Endothelial cell of umbilical vein (primary cell): ENCODE measurements around the gene DAGLB. TPM values are rescaled to one million over a fixed set of nuclear protein-coding genes. Genes with fewer than 3 reads are reported as not detected.

ENCODE experiments used
- BruUV-seq: library from RNA; stranded (reverse); fragments of 400-500 nt; replicated peaks from 2 replicates; lab custom pipeline; 2021; lab: Mats Ljungman, UMichigan
- CTCF ChIA-PET: fragments of 300-600, 350-600 bp; sonication (Branson Sonifier 250); formaldehyde crosslinking; loops from one replicate; lab custom pipeline; 2021; ENCODE audit warnings: antibody characterized with exemption, inconsistent platforms; lab: Charles Lee
- POLR2A ChIA-PET: fragments of 300-600, 350-600 bp; sonication (Branson Sonifier 250); formaldehyde crosslinking; loops from one replicate; lab custom pipeline; 2021; ENCODE audit warnings: antibody characterized with exemption, inconsistent platforms; lab: Charles Lee
- DNase-seq: peaks from one replicate; pipeline ENCODE4 v3.0.0-alpha.2; 2011; ENCODE audit warnings: low read depth, low spot score
- FAIRE-seq: peaks from 2 replicates; lab custom pipeline; 2011; peaks lifted over from hg19 to GRCh38; lab: Jason Lieb, UNC
- H2AFZ ChIP-seq: 2 replicates; pipeline ENCODE4 v1.6.0; 2012; ENCODE audit warnings: low read depth, low read length, control low read depth, inconsistent platforms
- H3K27ac ChIP-seq: 2 replicates; pipeline ENCODE4 v1.5.1; 2011; ENCODE audit warnings: low read depth, mild to moderate bottlenecking, control low read depth, low read length, moderate library complexity; ENCODE audit not compliant: insufficient read depth
- H3K27me3 ChIP-seq, 2 experiments: 2 replicates each; pipeline versions ENCODE4 v1.6.0 to v1.6.1; 2011; ENCODE audit warnings: low read length in 2 of 2, mixed read lengths in 1 of 2; ENCODE audit not compliant: control insufficient read depth in 2 of 2, insufficient read depth in 2 of 2
- H3K36me3 ChIP-seq, 2 experiments: 2 replicates in 1 of 2; 3 replicates in 1 of 2; pipeline ENCODE4 v1.5.1; 2011; ENCODE audit warnings: low read length in 2 of 2, mild to moderate bottlenecking in 1 of 2, moderate library complexity in 1 of 2; ENCODE audit not compliant: control insufficient read depth in 2 of 2, insufficient read depth in 2 of 2; ENCODE audit errors: extremely low read depth in 1 of 2
- H3K4me1 ChIP-seq: 3 replicates; pipeline ENCODE4 v1.5.1; 2011; ENCODE audit warnings: mild to moderate bottlenecking, low read length; ENCODE audit not compliant: control insufficient read depth, insufficient read depth; ENCODE audit errors: extremely low read depth
- H3K4me2 ChIP-seq: 2 replicates; pipeline ENCODE4 v1.6.1; 2011; ENCODE audit warnings: low read length, control low read depth, mixed read lengths; ENCODE audit not compliant: insufficient read depth
- H3K4me3 ChIP-seq, 3 experiments: fragments of 200-600 bp in 1 of 3; sonication (generic), shearing (Covaris generic) in 1 of 3; replicated peaks in 1 of 3; 2 replicates each; pipeline ENCODE4 v1.5.1; 2011 to 2016; ENCODE audit warnings: control low read depth in 3 of 3, low read length in 3 of 3, mild to moderate bottlenecking in 2 of 3, inconsistent platforms in 1 of 3, low read depth in 1 of 3, moderate library complexity in 1 of 3; ENCODE audit not compliant: insufficient read depth in 1 of 3
- H3K79me2 ChIP-seq: 2 replicates; pipeline ENCODE4 v1.6.0; 2012; ENCODE audit warnings: low read length, inconsistent platforms; ENCODE audit not compliant: control insufficient read depth, insufficient read depth
- H3K9ac ChIP-seq: replicated peaks from 2 replicates; pipeline ENCODE3; 2011; ENCODE audit warnings: low read length, control low read depth; ENCODE audit not compliant: insufficient read depth; ENCODE audit errors: extremely low read depth
- H3K9me1 ChIP-seq: replicated peaks from 3 replicates; pipeline ENCODE4 v1.6.0; 2011; ENCODE audit warnings: mild to moderate bottlenecking, low read length; ENCODE audit not compliant: control insufficient read depth, insufficient read depth; ENCODE audit errors: extremely low read depth
- H3K9me3 ChIP-seq: replicated peaks from 2 replicates; pipeline ENCODE4 v1.5.1; 2012; ENCODE audit warnings: low read length, inconsistent platforms; ENCODE audit not compliant: control insufficient read depth, insufficient read depth
- H4K20me1 ChIP-seq: replicated peaks from 2 replicates; pipeline ENCODE3; 2011; ENCODE audit warnings: mild to moderate bottlenecking, low read length; ENCODE audit not compliant: control insufficient read depth, insufficient read depth; ENCODE audit errors: extremely low read depth
- CTCF ChIP-seq, 2 donors: IDR thresholded peaks; 1 replicate in 1 of 2; 2 replicates in 1 of 2; pipeline ENCODE4 v1.5.1; 2011; ENCODE audit warnings: low read length in 2 of 2, mild to moderate bottlenecking in 2 of 2, moderate library complexity in 2 of 2, control low read depth in 1 of 2, inconsistent platforms in 1 of 2, low read depth in 1 of 2; ENCODE audit not compliant: insufficient read depth in 1 of 2; ENCODE audit errors: extremely low read depth in 1 of 2
- EZH2 ChIP-seq: IDR thresholded peaks from 2 replicates; pipeline ENCODE4 v1.6.1; 2012; ENCODE audit warnings: borderline replicate concordance, low read depth, mild to moderate bottlenecking, moderate library complexity, low read length, inconsistent platforms; ENCODE audit not compliant: severe bottlenecking
- FOS ChIP-seq: IDR thresholded peaks from 2 replicates; pipeline ENCODE4 v1.6.1; 2011; ENCODE audit warnings: mild to moderate bottlenecking, low read length, moderate library complexity, borderline replicate concordance; ENCODE audit not compliant: insufficient read depth
- GATA2 ChIP-seq: IDR thresholded peaks from 2 replicates; pipeline ENCODE4 v1.7.0; 2011; ENCODE audit warnings: low read depth, mild to moderate bottlenecking, moderate library complexity, mixed read lengths, low read length; ENCODE audit not compliant: insufficient read length, insufficient read depth
- JUN ChIP-seq: IDR thresholded peaks from 2 replicates; pipeline ENCODE4 v1.6.1; 2011; ENCODE audit warnings: borderline replicate concordance, low read depth; ENCODE audit not compliant: insufficient read length, insufficient read depth
- MYC ChIP-seq: IDR thresholded peaks from one replicate; pipeline ENCODE4 v1.6.1; 2011; ENCODE audit warnings: mild to moderate bottlenecking, low read depth, low read length
- POLR2A ChIP-seq: IDR thresholded peaks from 2 replicates; pipeline ENCODE4 v1.6.1; 2012; ENCODE audit warnings: low read depth, mild to moderate bottlenecking, control low read depth, low read length
- POLR2AphosphoS5 ChIP-seq: IDR thresholded peaks from 2 replicates; pipeline ENCODE4 v1.6.1; 2012; ENCODE audit warnings: low read depth, mild to moderate bottlenecking, control low read depth, low read length, moderate library complexity; ENCODE audit not compliant: insufficient read depth
- dilution Hi-C: fragments of 300-500 bp; cut with MboI; formaldehyde crosslinking; loops from one replicate; pipeline ENCODE4 v1.15.0; 2019; ENCODE audit warnings: low sequenced_read_pairs; ENCODE audit not compliant: extremely low pct_ligation_motif_present
- intact Hi-C: fragments of 100-400 bp; cut with micrococcal nuclease; formaldehyde crosslinking; loops from one replicate; pipeline ENCODE4 v1.10.0; 2022
- polyA plus RNA-seq, 4 experiments: library from polyadenylated mRNA; depleted of rRNA in 3 of 4; stranded (reverse) in 3 of 4; unstranded in 1 of 4; fragments of >200 nt; gene quantifications; 2 replicates each; pipeline versions ENCODE4 v1.2.1 to v1.2.3, GENCODE V29; 2011 to 2012; ENCODE audit warnings: missing spikeins in 1 of 4
- total RNA-seq: library from RNA; stranded (reverse); gene quantifications from 2 replicates; pipeline ENCODE4 v1.2.3, GENCODE V29; 2021
- TF ChIP-seq, protein P1 (sequence below): IDR thresholded peaks from 2 replicates; pipeline ENCODE4 v1.6.1; 2011; ENCODE audit not compliant: insufficient read depth, insufficient read length

DAGLB gene
- total and polyA plus RNA-seq, 2 donors (not counting 3 experiments of a cell fraction or from before 2014, with no cell fraction given), result 28.2 to 48.2 TPM

GRCh38 chr7:6384327-6384726, 63.4 kb downstream of the DAGLB start:
- peaks cover 98% of the 10 kb centered on the region for H3K79me2 ChIP-seq
- H3K9ac ChIP-seq, result no peak overlapping the region
- H3K4me3 ChIP-seq, result no peak overlapping the region
- H3K4me2 ChIP-seq, result peak overlapping the region; percentile 25
- H3K27ac ChIP-seq, result peak overlapping the region; percentile 25
- peaks cover 62% of the 10 kb centered on the region for H3K4me1 ChIP-seq
- TF ChIP-seq FOS (no peak), JUN (no peak), EZH2 (no peak), POLR2AphosphoS5 (no peak), MYC (no peak)
- TF ChIP-seq, protein P1, sequence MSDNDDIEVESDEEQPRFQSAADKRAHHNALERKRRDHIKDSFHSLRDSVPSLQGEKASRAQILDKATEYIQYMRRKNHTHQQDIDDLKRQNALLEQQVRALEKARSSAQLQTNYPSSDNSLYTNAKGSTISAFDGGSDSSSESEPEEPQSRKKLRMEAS, result no peak
- H2AFZ ChIP-seq, result no peak overlapping the region
- no peak for DNase-seq
- intact Hi-C loops (no loop called here), dilution Hi-C loops (no loop called here)
- ChIA-PET POLR2A (no interaction called here), CTCF (interaction anchor here (1.1 to 2.6 kb wide), 2 partner anchors 20 to 35 kb away, joined by 3 to 7 read pairs; no protein-coding TSS in a partner anchor)
- no peak for FAIRE-seq
- no peaks in the 10 kb centered on the region for H3K9me1 ChIP-seq
- peaks cover 6% of the 10 kb centered on the region in 2 experiments for H3K36me3 ChIP-seq
- BruUV-seq, result no TSS peak
- H4K20me1 ChIP-seq, result peaks cover 24% of the 10 kb centered on the region
- H3K27me3 ChIP-seq, result no peaks in the 10 kb centered on the region
- H3K9me3 ChIP-seq, result no peaks in the 10 kb centered on the region

DNA sequence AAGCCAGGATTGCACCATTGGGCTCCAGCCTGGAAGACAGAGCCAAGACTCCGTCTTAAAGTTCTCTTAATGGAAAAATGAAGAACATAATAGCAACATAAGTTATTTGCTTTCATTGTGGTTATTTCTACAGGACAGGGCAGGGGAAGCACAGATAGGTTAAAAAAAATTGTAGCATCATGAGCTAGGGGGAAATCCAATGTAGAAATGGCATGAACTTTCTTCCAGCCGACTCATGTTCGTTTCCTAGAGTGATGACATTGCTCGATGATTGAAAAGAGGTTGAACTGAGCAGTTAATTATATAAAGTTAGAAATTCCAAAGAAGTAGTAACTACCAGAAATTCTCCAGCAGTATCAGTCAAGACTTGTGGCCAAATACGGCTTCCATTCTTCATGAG, 64.9 kb downstream of the DAGLB start:
- H3K4me2 ChIP-seq, result peak overlapping the region; percentile 37
- peak; percentile 44 for DNase-seq
- TF ChIP-seq FOS, result no peak
- TF ChIP-seq POLR2A, result no peak
- TF ChIP-seq EZH2, result no peak
- TF ChIP-seq, protein P1, result no peak
- no peak for TF ChIP-seq JUN
- no peak for TF ChIP-seq MYC
- TF ChIP-seq CTCF (IDR thresholded peaks at IDR 0.05; ENCODE audit: extremely low read depth in 1 of 2, insufficient read depth in 1 of 2, low read depth in 1 of 2, low read length in 2 of 2), result no peak
- no peak for TF ChIP-seq POLR2AphosphoS5
- TF ChIP-seq GATA2, result no peak
- H3K36me3 ChIP-seq, result peaks cover under 1 to 5% of the 10 kb centered on the region in 2 experiments
- POLR2A ChIA-PET, result interaction anchor here (0.6 kb wide), 1 partner anchor 1390 kb away, joined by 3 read pairs; no protein-coding TSS in a partner anchor
- dilution Hi-C loops, result no loop called here
- peaks cover 62% of the 10 kb centered on the region for H3K4me1 ChIP-seq
- BruUV-seq, result no TSS peak
- no peaks in the 10 kb centered on the region for H3K27me3 ChIP-seq
- CTCF ChIA-PET, result interaction anchor here (2.1 kb wide), 1 partner anchor 9 kb away, joined by 6 read pairs; no protein-coding TSS in a partner anchor
- H3K9me3 ChIP-seq, result no peaks in the 10 kb centered on the region
- FAIRE-seq, result no peak
- no peaks in the 10 kb centered on the region for H3K9me1 ChIP-seq
- peaks cover 26% of the 10 kb centered on the region for H4K20me1 ChIP-seq
- peak overlapping the region; percentile 8 for H3K9ac ChIP-seq
- H3K27ac ChIP-seq, result peak overlapping the region; percentile 57
- H3K79me2 ChIP-seq, result peaks cover 98% of the 10 kb centered on the region
- intact Hi-C loops, result no loop called here
- no peak overlapping the region for H2AFZ ChIP-seq
- H3K4me3 ChIP-seq, result peak overlapping the region in 1 of 3 experiments; percentile 8
